Measurements from ENCODE around the gene STX8. TPM values are rescaled to one million over a fixed set of nuclear protein-coding genes. Genes with fewer than 3 reads are reported as not detected.

Gene STX8
- total RNA-seq, 4 donors from 2014 or later = 69.7 to 129 (median 89.6) TPM

GRCh38 chr17:9436630-9437029 is 139.0 kb downstream of the STX8 start:
- TF ChIP-seq CTCF (IDR thresholded peaks at IDR 0.05; ENCODE audit: low read depth) = no peak

- no peak for TF ChIP-seq CTCF (IDR thresholded peaks at IDR 0.05; ENCODE audit: low read depth)
Observed at GRCh38 chr17:9435165-9435564, 140.5 kb downstream of the STX8 start.

DNA sequence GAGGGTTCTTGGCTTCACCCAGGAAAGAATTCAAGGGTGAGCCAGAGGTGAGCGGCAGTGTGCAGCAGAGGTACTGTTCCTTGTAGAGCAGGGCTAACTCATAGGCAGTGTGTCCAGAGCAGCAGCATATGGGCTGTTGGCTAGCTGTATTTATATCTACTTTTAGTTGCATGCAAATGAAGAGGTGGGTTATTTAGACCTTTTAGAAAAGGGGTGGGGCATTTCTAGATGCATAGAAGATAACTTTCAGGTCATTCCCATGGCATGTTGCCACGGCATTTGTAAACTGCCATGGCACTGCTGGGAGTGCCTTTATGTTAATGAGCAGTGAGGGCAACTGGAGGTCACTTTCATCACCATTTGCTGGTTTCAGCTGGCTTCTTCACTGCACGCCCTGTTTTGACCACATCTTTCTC is 141.0 kb downstream of the STX8 start:
- TF ChIP-seq CTCF (IDR thresholded peaks at IDR 0.05; ENCODE audit: low read depth) = no peak

DNA sequence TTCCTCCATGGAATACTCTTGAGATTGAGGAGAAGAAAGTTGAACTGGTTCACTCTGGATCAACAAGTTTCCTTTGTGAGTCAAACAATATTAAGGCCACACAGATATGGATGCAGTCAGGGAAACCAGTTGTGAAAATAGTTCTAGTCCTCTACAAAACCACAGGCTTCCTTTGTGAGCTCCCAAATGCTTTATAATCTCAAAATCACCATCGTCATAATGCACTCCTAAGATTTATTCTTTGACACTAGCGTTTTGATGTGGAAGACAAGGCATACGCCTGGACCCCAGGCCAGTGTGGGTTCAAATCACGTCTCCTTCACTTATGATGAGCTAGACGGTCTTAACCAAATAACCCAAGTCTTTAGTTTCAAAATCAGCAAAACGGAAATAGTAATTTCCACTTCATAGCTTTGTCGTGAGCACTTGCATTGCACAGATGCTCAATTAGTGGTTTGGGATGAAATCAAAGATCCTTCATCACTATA is 142.6 kb downstream of the STX8 start:
- TF ChIP-seq CTCF (IDR thresholded peaks at IDR 0.05; ENCODE audit: low read depth) = no peak

DNA sequence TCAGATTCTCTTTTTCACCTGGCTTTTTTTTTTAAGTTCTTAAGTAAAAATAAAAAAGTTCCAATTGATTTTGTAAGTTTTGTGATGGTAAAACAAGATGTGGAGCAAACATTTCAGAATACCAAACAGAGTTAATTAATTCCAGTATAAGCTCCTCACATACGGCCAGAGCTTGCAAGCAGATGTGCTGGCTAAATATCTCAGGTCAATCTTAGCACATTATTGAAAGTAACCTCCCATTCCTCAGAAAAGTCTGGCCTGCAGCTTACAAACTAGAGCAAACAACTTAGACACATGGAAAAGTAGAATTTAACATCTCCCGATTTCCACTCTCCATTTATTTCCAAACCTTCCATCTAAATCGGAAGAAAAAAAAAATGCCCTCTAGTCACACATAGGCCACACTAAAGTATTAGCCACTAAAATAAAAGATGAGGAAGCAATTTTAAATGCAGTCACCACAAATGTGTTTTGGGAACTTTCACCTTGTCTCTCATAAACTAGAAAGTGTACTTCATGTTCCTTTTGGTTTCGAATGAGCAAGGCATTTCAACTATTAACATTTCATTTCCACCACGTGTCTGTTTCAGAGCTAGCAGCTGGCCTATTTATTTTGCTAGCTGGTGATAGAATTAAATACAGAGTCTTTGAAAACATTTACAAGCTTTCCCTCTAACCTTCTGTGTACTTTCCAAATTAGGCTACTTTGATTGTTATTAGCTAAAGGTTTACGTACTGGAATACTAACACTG is 143.3 kb downstream of the STX8 start:
- TF ChIP-seq CTCF (IDR thresholded peaks at IDR 0.05; ENCODE audit: low read depth) = no peak

- no peak for TF ChIP-seq CTCF (IDR thresholded peaks at IDR 0.05; ENCODE audit: low read depth)
Observed at GRCh38 chr17:9431620-9432019, 144.0 kb downstream of the STX8 start.

- no peak for TF ChIP-seq CTCF (IDR thresholded peaks at IDR 0.05; ENCODE audit: low read depth)
Observed at GRCh38 chr17:9427465-9428315, 147.9 kb downstream of the STX8 start.

Measured in subcutaneous adipose tissue (tissue), 4 donors.